Heart right ventricle (tissue), 16 donors: ENCODE measurements around the gene MECR. TPM values are rescaled to one million over a fixed set of nuclear protein-coding genes. Genes with fewer than 3 reads are reported as not detected.

ENCODE experiments used
- ATAC-seq, 8 donors: fragments of 200-7000 bp; cut with Tn5 transposase; one replicate each; pipeline ENCODE4 v1.9.1; 2020; ENCODE audit warnings: mild to moderate bottlenecking in 8 of 8, moderate library complexity in 8 of 8, moderate number of reproducible peaks in 1 of 8
- DNase-seq, 2 donors: peaks; one replicate each; pipeline ENCODE4 v3.0.0-alpha.2; 2020
- H3K27ac ChIP-seq, 10 donors: fragments of 200-600 bp; sonication (generic) in 2 of 10; one replicate each; pipeline versions ENCODE4 v1.5.0 to v1.8.0; 2020 to 2022; ENCODE audit warnings: mild to moderate bottlenecking in 3 of 10
- H3K27me3 ChIP-seq, 7 donors: fragments of 200-600 bp; one replicate each; pipeline ENCODE4 v1.8.0; 2021 to 2022; ENCODE audit warnings: mild to moderate bottlenecking in 2 of 7
- H3K36me3 ChIP-seq, 9 donors: fragments of 200-600 bp; sonication (generic) in 1 of 9; one replicate each; pipeline versions ENCODE4 v1.5.0 to v1.8.0; 2020 to 2022; ENCODE audit warnings: mild to moderate bottlenecking in 2 of 9
- H3K4me1 ChIP-seq, 9 donors: fragments of 200-600 bp; sonication (generic) in 1 of 9; one replicate each; pipeline versions ENCODE4 v1.5.0 to v1.8.0; 2020 to 2022; ENCODE audit warnings: mild to moderate bottlenecking in 4 of 9
- H3K4me3 ChIP-seq, 10 donors: fragments of 200-600 bp; sonication (generic) in 2 of 10; one replicate each; pipeline versions ENCODE4 v1.5.0 to v1.8.0; 2020 to 2022; ENCODE audit warnings: mild to moderate bottlenecking in 7 of 10, moderate library complexity in 2 of 10
- H3K9me3 ChIP-seq, 11 donors: fragments of 200-600 bp in 10 of 11; sonication (generic) in 2 of 11; one replicate each; pipeline versions ENCODE4 v1.5.0 to v1.8.0; 2013 to 2022; ENCODE audit warnings: mild to moderate bottlenecking in 2 of 11, control low read depth in 1 of 11, moderate library complexity in 1 of 11
- CTCF ChIP-seq, 9 donors: fragments of 200-600 bp; sonication (generic) in 2 of 9; IDR thresholded peaks; one replicate each; pipeline versions ENCODE4 v1.5.0 to v1.8.0; 2021 to 2022; ENCODE audit warnings: antibody characterized with exemption in 9 of 9, mild to moderate bottlenecking in 5 of 9, moderate library complexity in 1 of 9
- WGBS, 2 donors: extraction: QIAGEN DNeasy Blood & Tissue Kit; methylation state at CpG; one replicate each; pipeline ENCODE4 v1.1.7; 2013; ENCODE audit warnings: inconsistent platforms in 1 of 2; 5-methylcytosine and 5-hydroxymethylcytosine counted together
- intact Hi-C, 10 donors: fragments of 100-400 bp; cut with DNase I; formaldehyde crosslinking; loops; one replicate each; pipeline versions ENCODE4 v1.11.1 to v1.14.2; 2022
- polyA plus RNA-seq, 2 donors: library from polyadenylated mRNA; stranded (reverse); fragments of 200-250 nt; gene quantifications; one replicate each; pipeline ENCODE4 v1.2.3, GENCODE V29; 2013
- total RNA-seq, 10 donors: library from RNA; stranded (reverse); fragmentation: NEBNext Ultra II Directional in 3 of 10; extraction: Animal tissue kit (Norgen Biotek cat#: 25700) in 3 of 10; gene quantifications; one replicate each; pipeline versions ENCODE4 v1.2.1 to v1.2.4, GENCODE V29; 2021 to 2023
- donor health status: Arrhythmogenic right ventricular cardiomyopathy.
- donor health status: ischemic (EF 13 %, LVEDD 7.1; RV severe dilation, severe dysfunction).
- donor health status: healthy with polysubstance abuse.
- donor health status: DM: no; HTN: yes; CAD: no.
- donor health status: DM: no; HTN: no; CAD: no.
- donor health status: ischemic (EF 25% LVEDD 6.9; RV normal size, moderate dysfunction).
- donor health status: ischemic (EF 25% LVEDD 5.7; RV mildly dilated, moderate dysfunction).
- donor health status: healthy.
- donor health status: DM: yes; HTN: yes; CAD: no.
- donor health status: Ischemic cardiomyopathy.
- donor health status: ischemic (EF 35%, LVEDD 5.7; RV mildly dilated, moderate dysfunction).
- donor health status: nonischemic (EF 11% LVEDD 7.7; RV severe dilation, severe dysfunction).
- donor health status: DM: yes; HTN: yes; CAD: no.
- donor health status: PGD.
- donor health status: ischemic (EF 29% LVEDD 5.4; RV normal size, mild dysfunction).
- donor health status: nonischemic (EF 23%, LVEDD 6.1; RV moderate dilation, normal function).

Gene MECR
- total and polyA plus RNA-seq, 12 donors, result 27.8 to 45.6 (median 38.7) TPM

DNA sequence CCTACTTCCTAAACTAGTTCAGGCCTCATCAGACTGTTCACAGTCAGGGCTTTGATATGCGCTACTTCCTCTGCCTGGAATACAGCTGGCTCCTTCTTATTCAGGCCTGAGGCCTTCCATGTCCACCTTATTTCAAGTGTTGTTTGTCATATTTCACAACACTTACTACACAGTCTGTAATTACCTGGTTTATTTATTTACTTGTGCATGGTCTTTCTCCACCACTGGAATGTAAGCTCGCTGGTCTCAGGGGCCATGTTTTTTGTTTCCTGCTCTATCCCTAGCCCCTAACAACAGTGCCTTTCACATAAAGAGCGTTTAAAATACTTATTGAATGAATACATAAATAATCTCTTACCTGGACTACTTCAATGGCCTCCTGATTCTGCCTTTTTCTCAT, 44.5 kb downstream of the MECR start:
- no peak for ATAC-seq
- TF ChIP-seq CTCF (IDR thresholded peaks at IDR 0.05), result no peak
- Histone ChIP-seq H3K27me3 (no peaks in the 10 kb centered on the region), H3K9me3 (no peaks in the 10 kb centered on the region), H3K4me3 (no peak overlapping the region), H3K27ac (no peak overlapping the region), H3K4me1 (peaks cover 0 to 12% (median 4%) of the 10 kb centered on the region in 9 donors), H3K36me3 (no peaks in the 10 kb centered on the region)
- DNase-seq, result no peak
- intact Hi-C loops, result no loop called here
- WGBS, 2 donors, result 86 to 87% methylated on average over 3 of the region's 3 CpGs

DNA sequence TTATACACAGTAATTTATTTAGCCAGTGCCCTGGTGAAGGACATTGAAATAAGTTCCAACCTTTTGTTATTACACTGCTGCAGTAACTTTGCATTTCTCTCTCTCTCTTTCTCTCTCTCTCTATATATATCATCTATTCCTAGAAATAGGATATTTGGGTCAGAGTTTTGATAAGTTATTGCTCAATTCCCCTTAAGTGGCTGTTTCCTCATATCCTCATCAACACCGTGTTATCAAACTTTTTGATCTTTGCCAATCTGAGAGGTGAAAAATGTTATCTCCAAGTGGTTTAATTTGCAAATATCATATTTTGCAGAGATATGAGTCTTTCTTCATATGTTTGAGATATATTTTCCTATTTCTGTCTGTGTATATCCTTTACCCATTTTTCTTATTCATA, 47.4 kb downstream of the MECR start:
- peaks cover 0 to 9% (median 0%) of the 10 kb centered on the region in 9 donors for H3K36me3 ChIP-seq
- H3K9me3 ChIP-seq, result no peaks in the 10 kb centered on the region
- no peak overlapping the region for H3K27ac ChIP-seq
- intact Hi-C loops, result loop anchor here in 5 of 10 donors (2.0 to 5.0 kb wide), 3 partner anchors 20 to 541 kb away; partner anchors contain the start of genes TMEM200B (in 4 of the 5) and TAF12 (in 1 of the 5)
- ATAC-seq (no peak), DNase-seq (no peak)
- peaks cover 0 to 37% (median 27%) of the 10 kb centered on the region in 9 donors for H3K4me1 ChIP-seq
- no peak for TF ChIP-seq CTCF (IDR thresholded peaks at IDR 0.05)
- H3K27me3 ChIP-seq, result no peaks in the 10 kb centered on the region
- no peak overlapping the region for H3K4me3 ChIP-seq
- 77 to 90% methylated on average over 1 of the region's 1 CpG for WGBS, 2 donors

GRCh38 chr1:29181413-29182225, 49.1 kb downstream of the MECR start, which contains the start of gene SRSF4:
Gene SRSF4 (minus strand): TSS chr1:29181900. CDS start chr1:29181752, 148 bp downstream.
- intact Hi-C loops, result loop anchor here in 5 of 10 donors (2.0 to 5.0 kb wide), 4 partner anchors 21 to 539 kb away; partner anchors contain the start of genes TMEM200B (in 5 of the 5) and TAF12 (in 1 of the 5)
- TF ChIP-seq CTCF (IDR thresholded peaks at IDR 0.05), result peak; percentile 35 to 93 (median 84)
- peak within 1 kb of the TSS; percentile 99 to 100 (median 100) for H3K27ac ChIP-seq
- H3K9me3 ChIP-seq, result no peaks in the 10 kb centered on the region
- peak within 1 kb of the TSS; percentile 83 to 99 (median 91) for H3K4me3 ChIP-seq
- H3K4me1 ChIP-seq, result peaks cover 2 to 54% (median 43%) of the 10 kb centered on the region in 9 donors
- ATAC-seq, result peak; percentile 96 to 97 (median 96)
- WGBS, 2 donors, result 0 to 1% methylated on average over 97 to 100 of the region's 100 CpGs
- H3K36me3 ChIP-seq, result peaks cover 0 to 16% (median 0%) of the 10 kb centered on the region in 9 donors
- peak; percentile 99 to 100 for DNase-seq
- no peaks in the 10 kb centered on the region for H3K27me3 ChIP-seq
